ENCODE results near the gene CIZ1. TPM values are rescaled to one million over a fixed set of nuclear protein-coding genes. Genes with fewer than 3 reads are reported as not detected.

Gene CIZ1
- polyA plus RNA-seq, 1 of the 3 experiments (the other 2 are of a cell fraction) = 37.0 TPM

GRCh38 chr9:128187361-128187760 is 4.0 kb downstream of the CIZ1 start:
- H3K4me1 ChIP-seq (ENCODE audit: control insufficient read depth in 1 of 2, insufficient read depth in 2 of 2, low read depth in 1 of 2, low read length in 1 of 2) = peaks cover 5 to 9% of the 10 kb centered on the region in 2 experiments; a peak in 2 of 4 replicates
- H3K27ac ChIP-seq (ENCODE audit: low read depth in 2 of 2, low read length in 1 of 2) = no peak overlapping the region
- ChIA-PET CTCF (interaction anchor here (0.8 kb wide), 1 partner anchor 13 kb away, joined by 3 read pairs; no protein-coding TSS in a partner anchor), POLR2A (no interaction called here)
- peaks cover 11% of the 10 kb centered on the region for H3F3A ChIP-seq (replicated peaks; ENCODE audit: insufficient read depth)
- no peak overlapping the region for H3K4me3 ChIP-seq (ENCODE audit: low read depth in 2 of 2, low read length in 1 of 2)
- H3K79me2 ChIP-seq (ENCODE audit: insufficient read depth) = peaks cover 36% of the 10 kb centered on the region
- no peak for DNase-seq
- no peak overlapping the region for H3K4me2 ChIP-seq
- H3K27me3 ChIP-seq (ENCODE audit: insufficient read depth) = no peaks in the 10 kb centered on the region
- no peak for TF ChIP-seq TEAD4 (IDR thresholded peaks at IDR 0.05; ENCODE audit: borderline replicate concordance, insufficient read depth)
- TF ChIP-seq MEF2A (IDR thresholded peaks at IDR 0.05; ENCODE audit: borderline replicate concordance, low read depth) = no peak
- no peak for TF ChIP-seq SMC3 (IDR thresholded peaks at IDR 0.05; ENCODE audit: low read depth, low read length)
- TF ChIP-seq SIN3A (IDR thresholded peaks at IDR 0.05; ENCODE audit: borderline replicate concordance, low read depth, low read length) = no peak
- no peak for TF ChIP-seq MXI1 (IDR thresholded peaks at IDR 0.05; ENCODE audit: low read depth, low read length)
- TF ChIP-seq IRF3 (IDR thresholded peaks at IDR 0.05; ENCODE audit: low read depth, low read length) = no peak
- TF ChIP-seq ELF1 (IDR thresholded peaks at IDR 0.05) = no peak
- no peak for TF ChIP-seq RCOR1 (IDR thresholded peaks at IDR 0.05; ENCODE audit: low read length)
- TF ChIP-seq EP300 (IDR thresholded peaks at IDR 0.05; ENCODE audit: borderline replicate concordance in 1 of 2, low read depth in 1 of 2, low read length in 1 of 2) = no peak
- TF ChIP-seq JUND (IDR thresholded peaks at IDR 0.05) = no peak
- TF ChIP-seq TCF12 (IDR thresholded peaks at IDR 0.05) = no peak
- no peak for TF ChIP-seq FOXM1 (IDR thresholded peaks at IDR 0.05; ENCODE audit: low read depth)
- no peak for TF ChIP-seq MAX (IDR thresholded peaks at IDR 0.05; ENCODE audit: low read depth)
- no peak for TF ChIP-seq CHD2 (IDR thresholded peaks at IDR 0.05; ENCODE audit: low read length, partially characterized antibody)
- TF ChIP-seq RXRA (IDR thresholded peaks at IDR 0.05; ENCODE audit: borderline replicate concordance, low read depth) = no peak
- TF ChIP-seq USF1 (IDR thresholded peaks at IDR 0.05; ENCODE audit: borderline replicate concordance, low read depth) = no peak
- no peak for TF ChIP-seq EZH2phosphoT487 (IDR thresholded peaks at IDR 0.05; ENCODE audit: borderline replicate concordance, low read depth)
- no peaks in the 10 kb centered on the region for H3K9me2 ChIP-seq
- no peak overlapping the region for H3K9ac ChIP-seq
- no peaks in the 10 kb centered on the region for H4K20me1 ChIP-seq (ENCODE audit: insufficient read depth)
- no peaks in the 10 kb centered on the region for H3K9me3 ChIP-seq
- H2AFZ ChIP-seq (ENCODE audit: low read depth) = no peak overlapping the region
- WGBS (ENCODE audit: low lambda C conversion rate) = 93% methylated on average over 2 of the region's 2 CpGs
- peaks cover 24 to 36% of the 10 kb centered on the region in 2 experiments for H3K36me3 ChIP-seq (replicated peaks in 1 of 2; ENCODE audit: control insufficient read depth in 1 of 2, insufficient read depth in 2 of 2, low read length in 1 of 2)

Data from SK-N-SH (cell line).